Measurements from ENCODE around the gene ANKRD42.

ANKRD42 gene

GRCh38 chr11:83158965-83159901 is 34.3 kb upstream of the ANKRD42 start:
- Histone ChIP-seq H3K4me1 (ENCODE audit: insufficient read depth, low read length) (0 out of 2 replicates have a peak, but pooled peaks cover 4% of the 10 kb centered on the region), H3K4me3 (ENCODE audit: low read length) (peak overlapping the region; percentile 98), H3K9ac (ENCODE audit: low read depth, low read length) (peak overlapping the region; percentile 99; the same call in 1 of the 2 replicates), H3K9me3 (ENCODE audit: insufficient read depth, low read depth, low read length) (no peaks in the 10 kb centered on the region), H3K27ac (ENCODE audit: low read length) (no peak overlapping the region), H3K36me3 (ENCODE audit: insufficient read depth, low read depth, low read length) (peaks cover 57% of the 10 kb centered on the region), H3K27me3 (ENCODE audit: insufficient read depth, low read length) (no peaks in the 10 kb centered on the region)

- no peaks in the 10 kb centered on the region for H3K9me3 ChIP-seq (ENCODE audit: insufficient read depth, low read depth, low read length)
- H3K9ac ChIP-seq (ENCODE audit: low read depth, low read length), result peak overlapping the region; percentile 99; the same call in 1 of the 2 replicates
- no peak overlapping the region for H3K27ac ChIP-seq (ENCODE audit: low read length)
- no peaks in the 10 kb centered on the region for H3K27me3 ChIP-seq (ENCODE audit: insufficient read depth, low read length)
- peak overlapping the region; percentile 98 for H3K4me3 ChIP-seq (ENCODE audit: low read length)
- peaks cover 67% of the 10 kb centered on the region for H3K36me3 ChIP-seq (ENCODE audit: insufficient read depth, low read depth, low read length)
- 0 out of 2 replicates have a peak, but pooled peaks cover 4% of the 10 kb centered on the region for H3K4me1 ChIP-seq (ENCODE audit: insufficient read depth, low read length)
These were observed 33.3 kb upstream of the ANKRD42 start for GRCh38 chr11:83159902-83160865.

GRCh38 chr11:83161610-83162199 is 31.8 kb upstream of the ANKRD42 start:
- peaks cover 82% of the 10 kb centered on the region for H3K36me3 ChIP-seq (ENCODE audit: insufficient read depth, low read depth, low read length)
- no peak overlapping the region for H3K4me3 ChIP-seq (ENCODE audit: low read length)
- no peaks in the 10 kb centered on the region for H3K9me3 ChIP-seq (ENCODE audit: insufficient read depth, low read depth, low read length)
- no peak overlapping the region for H3K27ac ChIP-seq (ENCODE audit: low read length)
- H3K4me1 ChIP-seq (ENCODE audit: insufficient read depth, low read length), result 0 out of 2 replicates have a peak, but pooled peaks cover 4% of the 10 kb centered on the region
- no peaks in the 10 kb centered on the region for H3K27me3 ChIP-seq (ENCODE audit: insufficient read depth, low read length)
- H3K9ac ChIP-seq (ENCODE audit: low read depth, low read length), result no peak overlapping the region

GRCh38 chr11:83162377-83162776 is 31.1 kb upstream of the ANKRD42 start:
- Histone ChIP-seq H3K9me3 (ENCODE audit: insufficient read depth, low read depth, low read length) (no peaks in the 10 kb centered on the region), H3K4me1 (ENCODE audit: insufficient read depth, low read length) (0 out of 2 replicates have a peak, but pooled peaks cover 4% of the 10 kb centered on the region), H3K4me3 (ENCODE audit: low read length) (no peak overlapping the region), H3K36me3 (ENCODE audit: insufficient read depth, low read depth, low read length) (peaks cover 88% of the 10 kb centered on the region), H3K27me3 (ENCODE audit: insufficient read depth, low read length) (no peaks in the 10 kb centered on the region), H3K27ac (ENCODE audit: low read length) (no peak overlapping the region), H3K9ac (ENCODE audit: low read depth, low read length) (no peak overlapping the region)

- Histone ChIP-seq H3K36me3 (ENCODE audit: insufficient read depth, low read depth, low read length) (peaks cover 98% of the 10 kb centered on the region), H3K9ac (ENCODE audit: low read depth, low read length) (no peak overlapping the region), H3K4me3 (ENCODE audit: low read length) (no peak overlapping the region), H3K4me1 (ENCODE audit: insufficient read depth, low read length) (no peaks in the 10 kb centered on the region), H3K27me3 (ENCODE audit: insufficient read depth, low read length) (no peaks in the 10 kb centered on the region), H3K9me3 (ENCODE audit: insufficient read depth, low read depth, low read length) (no peaks in the 10 kb centered on the region), H3K27ac (ENCODE audit: low read length) (no peak overlapping the region)
These were observed 27.2 kb upstream of the ANKRD42 start for GRCh38 chr11:83166193-83166866.

GRCh38 chr11:83168756-83169155 is 24.8 kb upstream of the ANKRD42 start:
- Histone ChIP-seq H3K4me3 (ENCODE audit: low read length) (no peak overlapping the region), H3K9me3 (ENCODE audit: insufficient read depth, low read depth, low read length) (no peaks in the 10 kb centered on the region), H3K9ac (ENCODE audit: low read depth, low read length) (no peak overlapping the region), H3K27ac (ENCODE audit: low read length) (no peak overlapping the region), H3K4me1 (ENCODE audit: insufficient read depth, low read length) (no peaks in the 10 kb centered on the region), H3K36me3 (ENCODE audit: insufficient read depth, low read depth, low read length) (peaks cover 99% of the 10 kb centered on the region), H3K27me3 (ENCODE audit: insufficient read depth, low read length) (no peaks in the 10 kb centered on the region)

GRCh38 chr11:83170865-83171264 is 22.6 kb upstream of the ANKRD42 start:
- H3K9me3 ChIP-seq (ENCODE audit: insufficient read depth, low read depth, low read length), result no peaks in the 10 kb centered on the region
- no peaks in the 10 kb centered on the region for H3K4me1 ChIP-seq (ENCODE audit: insufficient read depth, low read length)
- no peak overlapping the region for H3K9ac ChIP-seq (ENCODE audit: low read depth, low read length)
- H3K4me3 ChIP-seq (ENCODE audit: low read length), result no peak overlapping the region
- H3K27ac ChIP-seq (ENCODE audit: low read length), result no peak overlapping the region
- H3K27me3 ChIP-seq (ENCODE audit: insufficient read depth, low read length), result no peaks in the 10 kb centered on the region
- peaks cover 99% of the 10 kb centered on the region for H3K36me3 ChIP-seq (ENCODE audit: insufficient read depth, low read depth, low read length)

GRCh38 chr11:83172551-83172950 is 21.0 kb upstream of the ANKRD42 start:
- Histone ChIP-seq H3K36me3 (ENCODE audit: insufficient read depth, low read depth, low read length) (peaks cover 99% of the 10 kb centered on the region), H3K27ac (ENCODE audit: low read length) (no peak overlapping the region), H3K9ac (ENCODE audit: low read depth, low read length) (no peak overlapping the region), H3K9me3 (ENCODE audit: insufficient read depth, low read depth, low read length) (no peaks in the 10 kb centered on the region), H3K27me3 (ENCODE audit: insufficient read depth, low read length) (no peaks in the 10 kb centered on the region), H3K4me1 (ENCODE audit: insufficient read depth, low read length) (no peaks in the 10 kb centered on the region), H3K4me3 (ENCODE audit: low read length) (no peak overlapping the region)

- Histone ChIP-seq H3K4me3 (ENCODE audit: low read length) (no peak overlapping the region), H3K27me3 (ENCODE audit: insufficient read depth, low read length) (no peaks in the 10 kb centered on the region), H3K9ac (ENCODE audit: low read depth, low read length) (no peak overlapping the region), H3K27ac (ENCODE audit: low read length) (no peak overlapping the region), H3K36me3 (ENCODE audit: insufficient read depth, low read depth, low read length) (peaks cover 95% of the 10 kb centered on the region), H3K9me3 (ENCODE audit: insufficient read depth, low read depth, low read length) (no peaks in the 10 kb centered on the region), H3K4me1 (ENCODE audit: insufficient read depth, low read length) (no peaks in the 10 kb centered on the region)
These were observed 19.5 kb upstream of the ANKRD42 start for GRCh38 chr11:83174008-83174407.

GRCh38 chr11:83175815-83176214 is 17.7 kb upstream of the ANKRD42 start:
- H3K9ac ChIP-seq (ENCODE audit: low read depth, low read length), result no peak overlapping the region
- H3K36me3 ChIP-seq (ENCODE audit: insufficient read depth, low read depth, low read length), result peaks cover 95% of the 10 kb centered on the region
- H3K27me3 ChIP-seq (ENCODE audit: insufficient read depth, low read length), result no peaks in the 10 kb centered on the region
- H3K4me1 ChIP-seq (ENCODE audit: insufficient read depth, low read length), result no peaks in the 10 kb centered on the region
- H3K9me3 ChIP-seq (ENCODE audit: insufficient read depth, low read depth, low read length), result no peaks in the 10 kb centered on the region
- no peak overlapping the region for H3K27ac ChIP-seq (ENCODE audit: low read length)
- no peak overlapping the region for H3K4me3 ChIP-seq (ENCODE audit: low read length)

- Histone ChIP-seq H3K4me1 (ENCODE audit: insufficient read depth, low read length) (no peaks in the 10 kb centered on the region), H3K36me3 (ENCODE audit: insufficient read depth, low read depth, low read length) (peaks cover 88% of the 10 kb centered on the region), H3K27me3 (ENCODE audit: insufficient read depth, low read length) (no peaks in the 10 kb centered on the region), H3K9ac (ENCODE audit: low read depth, low read length) (no peak overlapping the region), H3K9me3 (ENCODE audit: insufficient read depth, low read depth, low read length) (no peaks in the 10 kb centered on the region), H3K4me3 (ENCODE audit: low read length) (no peak overlapping the region), H3K27ac (ENCODE audit: low read length) (no peak overlapping the region)
These were observed 11.7 kb upstream of the ANKRD42 start for GRCh38 chr11:83181815-83182214.

Data from iPS-20b (cell line).